ENCODE measurements around the gene NODAL. TPM values are rescaled to one million over a fixed set of nuclear protein-coding genes. Genes with fewer than 3 reads are reported as not detected.
A peak's percentile ranks its signal among the peaks of the same experiment; 100 is the strongest.

NODAL gene
- total RNA-seq, 1 donor from 2014 or later = not detected

GRCh38 chr10:70404036-70404786 is 37.3 kb downstream of the NODAL start, which contains the start of gene EIF4EBP2:
EIF4EBP2 (plus strand) TSS chr10:70404145; CDS start chr10:70404402, 257 bp downstream.
- H3K27me3 ChIP-seq = no peaks in the 10 kb centered on the region
- intact Hi-C loops (cut with DNase I) = no loop called here
- no peak for TF ChIP-seq CTCF (IDR thresholded peaks at IDR 0.05)
- peak; percentile 97 for ATAC-seq
- no peaks in the 10 kb centered on the region for H3K9me3 ChIP-seq
- peaks cover 7% of the 10 kb centered on the region for H3K36me3 ChIP-seq
- peak; percentile 99 for DNase-seq
- H3K27ac ChIP-seq = peak within 1 kb of the TSS; percentile 93
- H3K4me3 ChIP-seq = peak within 1 kb of the TSS; percentile 66
- H3K4me1 ChIP-seq = peaks cover 30% of the 10 kb centered on the region

- peaks cover under 1% of the 10 kb centered on the region for H3K36me3 ChIP-seq
- ATAC-seq = no peak
- H3K27me3 ChIP-seq = no peaks in the 10 kb centered on the region
- no peak for TF ChIP-seq CTCF (IDR thresholded peaks at IDR 0.05)
- H3K27ac ChIP-seq = peak overlapping the region; percentile 93
- no peaks in the 10 kb centered on the region for H3K9me3 ChIP-seq
- intact Hi-C loops (cut with DNase I) = no loop called here
- H3K4me3 ChIP-seq = peak overlapping the region; percentile 66
- no peak for DNase-seq
- peaks cover 26% of the 10 kb centered on the region for H3K4me1 ChIP-seq
Observed at GRCh38 chr10:70403483-70404035, 37.9 kb downstream of the NODAL start.

GRCh38 chr10:70399177-70399576 is 42.3 kb downstream of the NODAL start:
- no peak overlapping the region for H3K27ac ChIP-seq
- DNase-seq = no peak
- ATAC-seq = no peak
- H3K4me3 ChIP-seq = no peak overlapping the region
- no peak for TF ChIP-seq CTCF (IDR thresholded peaks at IDR 0.05)
- intact Hi-C loops (cut with DNase I) = no loop called here
- peaks cover 5% of the 10 kb centered on the region for H3K4me1 ChIP-seq
- no peaks in the 10 kb centered on the region for H3K36me3 ChIP-seq
- no peaks in the 10 kb centered on the region for H3K27me3 ChIP-seq
- H3K9me3 ChIP-seq = no peaks in the 10 kb centered on the region

- Histone ChIP-seq H3K27me3 (no peaks in the 10 kb centered on the region), H3K4me1 (no peaks in the 10 kb centered on the region), H3K9me3 (no peaks in the 10 kb centered on the region), H3K36me3 (no peaks in the 10 kb centered on the region), H3K4me3 (no peak overlapping the region), H3K27ac (no peak overlapping the region)
- no peak for ATAC-seq
- TF ChIP-seq CTCF (IDR thresholded peaks at IDR 0.05) = no peak
- intact Hi-C loops (cut with DNase I) = no loop called here
- DNase-seq = no peak
Observed at GRCh38 chr10:70396140-70396539, 45.3 kb downstream of the NODAL start.

- H3K4me1 ChIP-seq = no peaks in the 10 kb centered on the region
- no peaks in the 10 kb centered on the region for H3K27me3 ChIP-seq
- no peaks in the 10 kb centered on the region for H3K9me3 ChIP-seq
- no peak for TF ChIP-seq CTCF (IDR thresholded peaks at IDR 0.05)
- intact Hi-C loops (cut with DNase I) = no loop called here
- no peak for DNase-seq
- H3K4me3 ChIP-seq = no peak overlapping the region
- no peak overlapping the region for H3K27ac ChIP-seq
- ATAC-seq = no peak
- H3K36me3 ChIP-seq = no peaks in the 10 kb centered on the region
Observed at GRCh38 chr10:70391654-70392053, 49.8 kb downstream of the NODAL start.

Other genes with a start within 250 kb of the NODAL start
- gene PPA1, start 208.3 kb downstream of the NODAL start, total RNA-seq = 175 TPM
- 1.1 TPM for gene NPFFR1, start 157.7 kb downstream of the NODAL start, total RNA-seq
- 10.9 TPM for gene LRRC20, start 59.1 kb downstream of the NODAL start, total RNA-seq
- gene EIF4EBP2, start 37.5 kb downstream of the NODAL start, total RNA-seq = 79.3 TPM
- 27.0 TPM for gene PALD1, start 37.1 kb upstream of the NODAL start, total RNA-seq
- gene PRF1, start 161.1 kb upstream of the NODAL start, total RNA-seq = 32.3 TPM
- 0.55 TPM for gene ADAMTS14, start 230.8 kb upstream of the NODAL start, total RNA-seq

All from upper lobe of right lung (tissue), 1 donor.